ENCODE data around the gene HELT. TPM values are rescaled to one million over a fixed set of nuclear protein-coding genes. Genes with fewer than 3 reads are reported as not detected.
"Not testable (repeated sequence)": the region's sequence is repeated elsewhere in the genome, so short reads cannot be mapped to it uniquely, and the experiment has no call there.

The HELT gene, protein sequence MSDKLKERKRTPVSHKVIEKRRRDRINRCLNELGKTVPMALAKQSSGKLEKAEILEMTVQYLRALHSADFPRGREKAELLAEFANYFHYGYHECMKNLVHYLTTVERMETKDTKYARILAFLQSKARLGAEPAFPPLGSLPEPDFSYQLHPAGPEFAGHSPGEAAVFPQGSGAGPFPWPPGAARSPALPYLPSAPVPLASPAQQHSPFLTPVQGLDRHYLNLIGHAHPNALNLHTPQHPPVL
- not detected in 2 replicates for total RNA-seq (2014; rRNA removed; shearing (Covaris generic))

DNA sequence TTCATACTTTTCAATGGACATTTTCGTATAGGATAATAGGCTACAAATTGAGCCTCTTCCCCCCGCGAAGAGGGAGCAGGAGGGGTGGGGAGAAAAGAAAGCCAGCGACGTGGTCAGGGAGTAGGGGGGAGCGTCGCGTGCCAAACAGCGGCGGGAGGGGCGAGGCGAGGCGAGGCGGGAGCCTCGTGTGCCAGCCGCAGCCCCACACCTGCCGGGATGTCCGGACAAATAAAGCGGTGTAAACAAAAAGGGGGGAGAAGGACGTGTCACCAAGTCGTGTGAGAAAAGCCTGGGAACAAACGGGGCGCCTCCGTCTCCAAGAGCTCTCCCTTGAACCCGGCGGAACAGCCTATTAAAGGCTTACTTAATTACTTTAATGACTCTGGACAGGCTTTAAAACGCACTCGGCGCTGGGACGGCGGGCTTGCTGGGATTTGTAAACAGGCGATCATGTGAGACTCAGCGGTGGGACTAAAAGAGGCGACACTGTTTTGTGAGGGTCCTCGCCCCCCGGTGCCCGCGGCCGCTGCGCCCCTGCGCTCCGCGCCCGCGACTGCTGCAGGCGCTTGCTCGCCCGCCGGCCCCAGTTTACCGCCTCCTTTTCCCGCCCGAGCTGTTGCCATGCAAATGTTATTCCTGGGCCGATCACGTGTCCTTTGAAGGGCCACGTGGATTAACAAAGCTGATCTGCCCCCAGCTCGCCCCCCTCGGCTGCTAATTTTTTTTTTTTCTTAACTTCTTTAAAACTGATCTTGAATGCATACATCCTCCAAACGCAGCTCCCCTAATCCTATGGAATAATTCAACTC is at the start of gene HELT:
Gene HELT, plus strand, starts transcription at position 527 of the 809 bp plus-strand sequence. CDS start 439 bp downstream, outside the sequence.
- no peak for DNase-seq (ENCODE audit: low read depth)

DNA sequence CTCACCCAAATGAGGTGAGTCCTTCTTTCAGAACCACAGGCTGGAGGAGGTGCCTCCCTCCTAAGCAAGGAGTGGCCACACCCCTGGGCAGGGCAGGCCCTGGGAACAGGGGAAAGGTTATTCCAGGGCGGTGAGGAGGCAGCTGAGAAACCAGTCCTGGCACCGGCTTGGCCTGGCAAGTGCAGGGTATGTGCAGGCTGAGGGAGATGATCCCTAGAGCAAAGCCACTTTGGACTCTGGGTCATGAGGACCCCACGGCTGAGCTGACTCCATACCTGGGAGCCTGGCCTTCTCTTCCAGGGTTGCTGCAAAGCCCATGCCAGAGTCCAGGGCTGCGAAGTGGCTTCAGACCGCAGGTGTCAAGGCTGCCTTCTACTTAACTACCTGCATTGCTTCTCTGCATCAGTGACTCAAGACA is 49.5 kb upstream of the HELT start:
- DNase-seq (ENCODE audit: low read depth), result no peak

DNA sequence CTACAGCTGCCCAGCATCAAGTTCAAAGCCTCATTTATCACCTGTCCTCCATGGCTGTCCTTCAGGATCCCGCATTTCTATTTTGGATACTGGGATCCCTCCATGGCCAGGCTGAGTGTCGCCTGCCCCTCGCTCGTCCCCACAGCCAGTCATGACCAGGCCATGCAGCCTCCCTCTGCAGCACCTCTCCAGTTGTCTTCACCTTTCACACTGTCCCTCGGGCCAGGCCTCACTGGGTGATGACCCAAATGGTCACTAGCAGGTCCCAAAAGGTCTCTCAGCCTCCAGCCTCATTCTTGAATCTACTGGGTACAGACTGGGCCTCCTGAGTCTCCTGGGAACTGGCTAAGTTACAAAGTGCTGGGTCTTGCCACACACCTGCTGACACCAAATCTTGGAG is 48.7 kb upstream of the HELT start:
- DNase-seq (ENCODE audit: low read depth), result no peak

DNA sequence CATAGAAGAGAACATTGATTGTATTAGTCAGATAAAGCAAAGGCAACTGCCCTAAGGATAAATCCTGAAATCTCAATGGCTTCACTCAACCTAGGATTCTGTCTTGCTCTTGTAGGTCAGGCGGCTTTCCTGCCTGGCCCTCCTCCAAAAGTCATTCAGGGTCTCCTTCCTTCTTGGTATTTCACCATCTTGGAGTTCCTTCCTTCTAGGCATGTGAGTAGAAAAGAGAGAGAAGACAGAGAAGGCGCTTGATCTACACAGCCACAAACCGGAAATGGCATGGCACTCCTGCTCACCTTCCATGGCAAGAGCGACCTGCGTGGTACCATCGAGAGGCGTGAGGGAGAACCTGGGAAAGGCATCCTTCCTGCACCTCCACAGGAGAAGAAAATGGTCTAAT is 45.3 kb upstream of the HELT start:
- no peak for DNase-seq (ENCODE audit: low read depth)

DNA sequence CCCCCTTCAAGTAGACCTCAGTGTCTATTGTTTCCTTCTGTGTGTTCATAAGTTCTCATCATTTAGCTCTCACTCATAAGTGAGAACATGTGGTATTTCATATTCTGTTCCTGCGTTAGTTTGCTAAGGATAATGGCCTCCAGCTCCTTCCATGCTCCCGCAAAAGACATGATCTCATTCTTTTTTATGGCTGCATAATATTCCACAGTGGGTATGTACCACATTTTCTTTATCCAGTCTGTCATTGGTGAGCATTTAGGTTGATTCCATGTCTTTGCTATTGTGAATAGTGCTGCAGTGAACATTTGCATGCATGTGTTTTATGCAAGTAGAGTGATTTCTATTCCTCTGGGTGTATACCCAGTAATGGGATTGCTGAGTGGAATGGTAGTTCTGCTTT is 41.9 kb upstream of the HELT start:
- DNase-seq (ENCODE audit: low read depth), result not testable (repeated sequence)

DNA sequence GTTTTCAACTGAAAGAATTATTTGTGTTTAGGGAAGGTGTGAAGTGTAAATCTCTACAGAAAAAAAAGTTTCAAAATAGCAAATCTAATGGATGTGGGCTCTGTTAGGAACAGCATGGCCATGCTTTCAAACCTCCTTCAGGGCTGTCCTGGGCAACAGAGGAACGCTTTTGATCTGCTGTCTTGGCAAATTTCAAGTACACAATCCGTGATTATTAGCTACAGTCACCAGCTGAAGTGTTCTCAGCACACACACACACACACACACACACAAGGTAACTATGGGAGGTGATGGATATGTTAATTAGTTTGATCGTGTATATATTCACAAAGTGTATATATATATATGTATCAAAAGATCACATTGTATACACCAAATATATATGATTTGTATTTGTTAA is 40.5 kb upstream of the HELT start:
- no peak for DNase-seq (ENCODE audit: low read depth)

DNA sequence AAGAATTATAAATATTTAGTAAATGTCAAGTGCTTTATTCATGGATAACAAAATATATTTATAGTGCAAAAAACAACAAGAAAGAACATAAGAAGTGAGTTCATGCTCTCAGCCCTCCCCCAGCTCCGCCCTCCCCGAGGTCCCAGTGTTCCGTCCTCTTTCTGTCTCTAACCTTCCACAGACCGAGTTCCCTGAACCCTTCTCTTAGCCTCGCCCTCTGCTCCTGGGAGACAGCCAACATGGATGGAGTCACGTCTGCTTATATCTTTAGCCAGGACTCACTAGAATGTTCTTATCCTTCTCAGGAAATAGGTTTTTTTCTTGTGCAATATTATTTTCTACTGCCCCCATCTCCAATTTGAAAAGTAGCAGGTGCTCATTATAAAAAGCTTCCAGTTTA is 40.1 kb upstream of the HELT start:
- peak; percentile 1 for DNase-seq (ENCODE audit: low read depth)

DNA sequence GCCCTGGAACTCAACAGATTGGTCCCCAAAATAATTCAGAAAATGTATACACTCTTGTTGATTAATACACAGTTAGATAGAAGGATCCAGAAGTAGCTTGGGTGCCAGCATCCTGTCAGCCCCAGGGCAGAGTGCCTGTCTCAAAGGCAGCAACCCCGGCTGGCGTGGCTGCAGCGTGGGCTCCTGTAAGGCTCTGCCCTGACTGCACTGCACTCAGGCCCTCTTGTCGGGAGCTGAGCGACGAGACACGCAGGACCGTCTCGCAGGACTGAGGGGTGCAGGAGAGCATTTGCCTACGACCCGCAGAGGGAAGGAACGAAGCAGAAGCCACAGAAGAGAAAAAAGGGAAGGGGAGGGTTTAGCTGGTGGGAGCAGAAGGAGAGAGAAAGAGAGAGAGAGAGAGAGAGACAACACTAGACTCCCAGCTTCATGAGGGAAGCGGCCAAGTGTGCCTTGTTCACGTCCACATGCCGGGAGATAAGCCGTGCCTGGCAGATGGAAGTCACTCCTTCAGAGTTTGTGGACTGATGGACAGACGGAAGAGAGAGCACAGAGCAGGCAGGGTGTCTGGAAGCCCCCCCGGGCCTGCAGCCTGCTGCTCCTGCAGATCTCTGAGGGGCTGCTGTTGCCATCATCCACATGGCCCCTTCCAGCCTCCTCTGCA is 38.7 kb upstream of the HELT start:
- DNase-seq (ENCODE audit: low read depth), result no peak

DNA sequence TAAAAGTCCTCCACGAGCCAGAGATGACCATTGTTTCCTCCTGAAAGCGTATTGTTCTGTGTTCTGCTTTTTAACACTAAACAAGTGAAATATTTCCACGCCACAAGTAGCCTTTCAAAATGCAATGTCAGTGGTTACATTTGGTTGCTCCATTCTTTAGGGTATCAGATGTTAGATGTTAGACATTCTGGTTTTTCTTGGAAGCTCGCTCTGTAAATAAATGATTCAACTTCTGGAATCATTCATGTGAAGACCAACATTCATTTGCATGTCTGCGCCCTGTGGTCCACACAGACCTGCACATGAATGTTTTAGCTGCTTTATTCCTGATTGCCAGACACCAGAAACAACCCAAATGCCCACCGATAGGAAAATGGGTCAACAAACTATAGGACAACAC is 38.0 kb upstream of the HELT start:
- DNase-seq (ENCODE audit: low read depth), result no peak

DNA sequence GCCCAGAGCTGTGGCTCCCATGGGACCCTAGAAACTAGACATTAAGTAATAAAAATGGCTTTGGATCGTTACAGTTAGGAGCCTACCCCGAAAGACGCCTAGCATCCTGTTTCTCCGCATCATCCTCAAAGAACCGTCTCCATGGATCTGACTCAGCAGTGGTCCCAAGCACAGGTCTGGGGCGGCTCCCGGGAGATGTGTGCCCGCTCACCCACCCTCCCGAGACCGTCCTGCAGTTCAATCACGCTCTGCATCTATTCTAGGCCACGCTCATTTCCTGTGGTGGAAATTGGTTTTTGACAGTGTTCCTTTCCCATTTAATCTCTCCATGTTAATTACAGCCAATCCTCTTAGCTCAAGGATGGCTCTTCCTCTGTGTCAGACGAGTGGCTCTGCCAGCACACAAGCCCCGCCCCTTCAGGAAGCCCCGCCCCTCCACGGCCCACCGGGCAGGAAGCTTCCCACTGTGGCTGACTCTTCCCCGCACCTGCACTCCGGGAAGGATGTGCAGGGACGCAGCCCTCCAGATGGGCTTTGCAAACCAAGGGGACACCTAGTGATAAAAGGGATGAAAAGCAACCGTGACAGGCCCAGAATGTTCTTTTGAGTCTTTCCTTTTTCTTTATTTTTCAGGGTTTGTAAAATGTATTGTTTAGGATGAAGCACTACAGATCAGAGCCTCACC is 34.5 kb upstream of the HELT start:
- DNase-seq (ENCODE audit: low read depth), result peak; percentile 57

DNA sequence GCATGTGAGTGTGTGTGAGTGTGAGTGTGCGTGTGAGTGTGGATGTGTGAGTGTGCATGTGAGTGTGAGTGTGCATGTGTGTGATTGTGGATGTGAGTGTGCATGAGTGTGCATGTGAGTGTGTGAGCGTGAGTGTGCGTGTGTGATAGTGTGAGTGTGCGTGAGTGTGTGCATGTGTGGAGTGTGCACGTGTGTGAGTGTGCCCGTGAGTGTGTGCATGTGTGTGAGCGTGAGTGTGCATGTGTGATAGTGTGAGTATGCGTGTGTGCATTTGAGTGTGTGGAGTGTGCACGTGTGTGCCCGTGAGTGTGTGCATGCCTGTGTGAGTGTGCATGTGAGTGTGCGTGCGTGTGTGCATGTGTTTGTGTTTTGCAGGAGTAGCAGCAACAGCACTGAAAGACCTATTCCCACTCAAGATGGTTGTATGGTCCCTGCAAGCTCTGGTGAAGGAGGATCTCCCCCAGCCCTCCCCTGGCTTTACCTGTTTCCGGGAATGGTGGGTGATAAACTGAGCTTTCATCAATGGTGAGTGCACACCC is 30.7 kb upstream of the HELT start:
- DNase-seq (ENCODE audit: low read depth), result no peak

DNA sequence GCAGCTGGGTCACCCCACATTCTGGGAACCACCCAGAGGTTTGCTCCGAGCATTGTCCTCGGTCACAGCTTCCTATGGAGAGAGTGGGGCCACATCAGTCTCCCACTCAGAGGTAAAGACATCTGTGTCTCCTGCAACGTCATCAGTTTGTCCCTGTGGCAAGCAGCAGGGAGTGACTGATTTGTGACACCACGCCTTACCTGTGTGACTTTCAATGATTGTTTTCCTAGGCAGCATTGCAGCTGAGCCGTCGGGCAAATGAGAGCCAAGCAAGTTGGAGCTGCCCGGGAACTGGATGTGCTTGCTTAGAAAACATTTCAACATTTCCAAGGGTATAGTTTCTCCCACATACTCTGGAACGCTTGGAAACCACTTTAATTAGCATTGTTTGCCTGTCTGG is 29.7 kb upstream of the HELT start:
- DNase-seq (ENCODE audit: low read depth), result no peak

DNA sequence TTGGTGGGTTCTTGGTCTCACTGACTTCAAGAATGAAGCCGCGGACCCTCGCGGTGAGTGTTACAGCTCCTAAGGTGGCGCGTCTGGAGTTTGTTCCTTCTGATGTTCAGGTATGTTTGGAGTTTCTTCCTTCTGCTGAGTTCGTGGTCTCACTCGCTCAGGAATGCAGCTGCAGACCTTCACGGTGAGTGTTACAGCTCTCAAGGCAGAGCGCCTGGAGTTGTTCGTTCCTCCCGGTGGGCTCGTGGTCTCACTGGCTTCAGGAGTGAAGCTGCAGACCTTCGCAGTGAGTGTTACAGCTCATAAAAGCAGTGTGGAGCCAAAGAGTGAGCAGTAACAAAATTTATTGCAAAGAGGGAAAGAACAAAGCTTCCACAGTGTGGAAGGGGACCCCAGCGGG is 29.0 kb upstream of the HELT start:
- not testable (repeated sequence) for DNase-seq (ENCODE audit: low read depth)

DNA sequence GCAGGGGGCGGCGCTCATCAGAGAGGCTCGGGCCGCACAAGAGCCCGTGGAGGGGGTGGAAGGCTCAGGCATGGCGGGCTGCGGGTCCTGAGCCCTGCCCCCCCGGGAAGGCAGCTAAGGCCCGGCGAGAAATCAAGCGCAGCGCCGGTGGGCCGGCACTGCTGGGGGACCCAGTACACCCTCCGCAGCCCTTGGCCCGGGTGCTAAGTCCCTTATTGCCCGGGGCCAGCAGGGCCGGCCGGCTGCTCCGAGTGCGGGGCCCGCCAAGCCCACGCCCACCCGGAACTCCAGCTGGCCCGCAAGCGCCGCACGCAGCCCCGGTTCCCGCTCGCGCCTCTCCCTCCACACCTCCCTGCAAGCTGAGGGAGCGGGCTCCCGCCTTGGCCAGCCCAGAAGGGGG is 28.2 kb upstream of the HELT start:
- DNase-seq (ENCODE audit: low read depth), result not testable (repeated sequence)

DNA sequence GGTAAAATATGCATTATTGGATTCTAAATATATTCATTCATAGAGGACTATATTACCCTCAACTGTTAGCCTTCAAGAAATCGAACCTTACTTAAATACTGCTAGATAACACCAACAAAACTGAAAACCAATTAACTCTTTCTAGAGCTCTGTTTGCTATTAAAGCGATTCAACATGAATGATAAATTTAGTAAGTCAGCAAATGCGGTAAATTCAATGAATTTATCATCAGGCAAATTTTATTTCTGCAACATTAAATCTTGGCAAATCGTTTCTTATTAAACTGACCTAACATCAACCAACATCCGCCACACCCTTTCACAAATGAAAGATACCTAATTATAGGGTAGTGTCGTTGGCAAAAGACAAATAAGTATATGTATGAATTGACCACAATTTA is 26.4 kb upstream of the HELT start:
- DNase-seq (ENCODE audit: low read depth), result no peak

DNA sequence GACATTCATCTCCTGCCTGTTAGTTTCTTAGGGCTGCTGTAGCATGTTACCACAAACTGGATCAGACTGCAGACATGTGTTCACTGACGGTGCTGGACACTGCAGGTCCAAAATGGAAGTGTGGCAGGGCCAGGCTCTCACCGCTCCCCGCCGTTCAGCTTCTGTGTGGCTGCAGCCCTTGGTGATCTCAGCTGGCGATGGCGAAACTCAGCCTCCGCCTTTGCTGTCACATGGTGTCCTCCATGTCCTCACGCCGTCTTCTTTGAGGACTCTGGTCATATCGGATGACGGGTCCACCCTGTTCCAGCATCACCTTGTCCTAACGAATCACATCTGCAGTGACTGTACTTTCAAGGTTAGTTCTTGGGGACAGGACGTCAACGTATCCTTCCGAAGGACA is 25.9 kb upstream of the HELT start:
- DNase-seq (ENCODE audit: low read depth), result no peak

DNA sequence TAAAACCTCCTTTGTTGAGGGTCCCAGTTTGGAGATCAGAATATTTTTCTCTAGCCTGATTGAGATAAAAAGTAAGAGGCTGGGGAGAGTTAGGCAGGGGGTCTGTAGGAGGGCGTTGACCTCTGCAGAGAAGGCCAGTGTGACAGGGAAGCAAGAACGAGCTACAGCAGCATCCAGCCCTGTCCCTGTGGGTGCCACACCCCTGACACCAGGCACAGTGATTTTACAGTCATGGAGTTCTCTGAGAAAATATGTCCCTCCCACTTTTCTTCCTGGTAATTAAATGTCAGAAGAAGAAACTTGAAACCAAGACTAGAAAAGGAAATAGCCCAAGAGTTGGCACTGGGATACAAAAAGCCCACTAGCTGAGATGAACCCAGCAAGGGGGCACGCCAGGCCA is 25.0 kb upstream of the HELT start:
- no peak for DNase-seq (ENCODE audit: low read depth)

DNA sequence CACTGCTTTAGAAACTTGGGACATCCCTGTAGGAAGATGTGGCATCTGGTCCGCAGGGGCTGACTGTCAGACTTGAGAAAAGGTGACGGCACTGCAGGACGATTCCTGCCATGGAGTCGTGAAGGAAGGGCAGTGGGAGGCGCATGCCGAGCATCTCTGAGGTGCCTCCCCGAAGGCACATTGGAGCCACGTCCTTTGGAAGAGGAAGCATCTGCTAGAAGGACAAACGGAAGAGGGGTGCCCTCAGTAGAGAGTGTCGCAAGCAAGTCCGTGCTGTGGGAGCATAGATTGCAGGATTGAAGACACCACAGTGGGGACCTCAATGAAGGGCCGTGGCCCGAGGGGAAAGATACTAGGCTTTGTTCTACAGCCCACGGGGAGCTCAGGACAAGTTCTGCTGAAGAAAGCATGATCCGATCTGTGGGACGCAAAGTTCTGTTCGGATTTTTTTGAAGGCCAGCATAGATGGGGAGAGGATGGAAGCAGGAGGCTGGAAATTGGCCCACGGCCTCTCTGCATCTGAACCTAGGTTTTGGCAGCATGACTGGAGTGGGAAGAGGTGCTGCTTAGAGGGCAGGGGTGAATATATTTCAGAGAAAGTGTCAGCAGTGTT is 24.2 kb upstream of the HELT start:
- no peak for DNase-seq (ENCODE audit: low read depth)

DNA sequence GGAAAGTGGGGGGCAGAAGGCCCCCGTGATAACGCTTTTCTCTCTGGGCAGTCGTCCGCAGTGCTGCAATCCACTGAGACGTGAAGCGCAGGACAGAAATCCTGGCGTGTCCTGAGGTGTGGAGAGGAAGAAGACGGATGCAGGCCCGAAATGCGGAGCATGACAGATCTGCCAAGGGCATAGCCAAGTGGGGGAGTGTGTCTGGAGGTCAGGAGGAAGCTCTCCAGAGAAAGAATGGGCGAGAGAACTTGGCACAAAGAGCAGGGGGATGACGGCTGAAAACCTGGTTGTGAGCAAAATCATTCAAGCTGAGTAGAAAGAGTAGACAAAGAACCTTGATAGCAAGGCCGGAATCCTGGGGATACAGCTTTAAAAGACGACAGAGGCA is 23.7 kb upstream of the HELT start:
- DNase-seq (ENCODE audit: low read depth), result no peak

DNA sequence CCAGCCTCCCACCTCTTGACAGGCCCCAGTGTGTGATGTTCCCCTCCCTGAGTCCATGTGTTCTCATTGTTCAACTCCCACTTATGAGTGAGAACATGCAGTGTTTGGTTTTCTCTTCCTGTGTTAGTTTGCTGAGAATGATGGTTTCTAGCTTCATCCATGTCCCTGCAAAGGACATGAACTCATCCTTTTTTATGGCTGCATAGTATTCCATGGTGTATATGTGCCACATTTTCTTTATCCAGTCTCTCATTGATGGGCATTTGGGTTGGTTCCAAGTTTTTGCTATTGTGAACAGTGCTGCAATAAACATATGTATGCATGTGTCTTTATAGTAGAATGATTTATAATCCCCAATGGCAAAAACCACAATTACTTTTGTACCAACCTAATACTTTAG is 20.6 kb upstream of the HELT start:
- DNase-seq (ENCODE audit: low read depth), result not testable (repeated sequence)

DNA sequence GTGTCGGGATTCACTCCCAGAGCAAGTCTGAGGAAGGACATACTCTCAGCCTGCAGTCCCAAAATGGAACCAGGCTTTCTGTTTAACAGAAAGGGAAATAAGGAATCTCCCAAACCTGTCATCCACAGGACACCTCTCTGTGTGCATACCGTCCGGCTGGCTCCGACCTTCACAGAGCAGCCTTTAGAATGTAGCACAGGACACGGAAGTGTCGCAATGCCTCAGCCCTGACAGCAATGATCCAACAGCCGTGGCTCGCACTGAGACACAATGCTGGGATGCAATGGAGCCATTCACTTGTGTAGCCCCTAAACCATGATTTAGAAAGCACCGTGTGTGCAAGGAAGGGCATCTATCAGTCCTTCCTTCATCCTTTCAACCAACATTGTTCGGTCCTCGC is 15.5 kb upstream of the HELT start:
- no peak for DNase-seq (ENCODE audit: low read depth)

Data from M059J (cell line).